ENCODE data around the gene DCAF12L2. TPM values are rescaled to one million over a fixed set of nuclear protein-coding genes. Genes with fewer than 3 reads are reported as not detected.
"Not testable (repeated sequence)": the region's sequence is repeated elsewhere in the genome, so short reads cannot be mapped to it uniquely, and the experiment has no call there.

The DCAF12L2 gene
- under 1 TPM in 1 of 4 donors, not detected in 3; 0.16 TPM for total RNA-seq

- DNase-seq = no peak
- intact Hi-C loops (cut with DNase I; ENCODE audit: low total_unique reads) (no loop called here), in situ Hi-C loops (cut with MboI; ENCODE audit: low pct_ligation_motif_present in 1 of 4, low pct_unique_long_range_greater_than_20kb in 1 of 4, low sequenced_read_pairs in 3 of 4) (no loop called here)
- 74% methylated on average over 91 of the region's 91 CpGs; no CpG with 5 or more reads in 1 of the 2 donors for WGBS, 2 donors (ENCODE audit: low coverage in 1 of 2)
- peak within 1 kb of the TSS in 2 of 4 donors; percentile 16 to 32 for H3K4me3 ChIP-seq
- H3K4me1 ChIP-seq = no peaks in the 10 kb centered on the region
- no peaks in the 10 kb centered on the region for H3K36me3 ChIP-seq
- H3K9me3 ChIP-seq = no peaks in the 10 kb centered on the region
- H3K27me3 ChIP-seq = no peaks in the 10 kb centered on the region
- no peak within 1 kb of the TSS for H3K27ac ChIP-seq
- no peak for TF ChIP-seq POLR2AphosphoS5 (IDR thresholded peaks at IDR 0.05)
- TF ChIP-seq EP300 (IDR thresholded peaks at IDR 0.05; ENCODE audit: low read depth) = no peak
- TF ChIP-seq POLR2A (IDR thresholded peaks at IDR 0.05) = no peak
- TF ChIP-seq, protein P1, sequence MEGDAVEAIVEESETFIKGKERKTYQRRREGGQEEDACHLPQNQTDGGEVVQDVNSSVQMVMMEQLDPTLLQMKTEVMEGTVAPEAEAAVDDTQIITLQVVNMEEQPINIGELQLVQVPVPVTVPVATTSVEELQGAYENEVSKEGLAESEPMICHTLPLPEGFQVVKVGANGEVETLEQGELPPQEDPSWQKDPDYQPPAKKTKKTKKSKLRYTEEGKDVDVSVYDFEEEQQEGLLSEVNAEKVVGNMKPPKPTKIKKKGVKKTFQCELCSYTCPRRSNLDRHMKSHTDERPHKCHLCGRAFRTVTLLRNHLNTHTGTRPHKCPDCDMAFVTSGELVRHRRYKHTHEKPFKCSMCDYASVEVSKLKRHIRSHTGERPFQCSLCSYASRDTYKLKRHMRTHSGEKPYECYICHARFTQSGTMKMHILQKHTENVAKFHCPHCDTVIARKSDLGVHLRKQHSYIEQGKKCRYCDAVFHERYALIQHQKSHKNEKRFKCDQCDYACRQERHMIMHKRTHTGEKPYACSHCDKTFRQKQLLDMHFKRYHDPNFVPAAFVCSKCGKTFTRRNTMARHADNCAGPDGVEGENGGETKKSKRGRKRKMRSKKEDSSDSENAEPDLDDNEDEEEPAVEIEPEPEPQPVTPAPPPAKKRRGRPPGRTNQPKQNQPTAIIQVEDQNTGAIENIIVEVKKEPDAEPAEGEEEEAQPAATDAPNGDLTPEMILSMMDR (IDR thresholded peaks at IDR 0.05) = no peak
These were observed at the start of gene DCAF12L2 for GRCh38 chrX:126165721-126166461. TSS of gene DCAF12L2 (minus strand) at chrX:126166289. CDS start at chrX:126165924, 365 bp downstream.

- H3K4me1 ChIP-seq; H3K27ac ChIP-seq; H3K4me3 ChIP-seq; H3K9me3 ChIP-seq; H3K36me3 ChIP-seq; DNase-seq; in situ Hi-C loops (cut with MboI; ENCODE audit: low pct_ligation_motif_present in 1 of 4, low pct_unique_long_range_greater_than_20kb in 1 of 4, low sequenced_read_pairs in 3 of 4); H3K27me3 ChIP-seq; intact Hi-C loops (cut with DNase I; ENCODE audit: low total_unique reads): not testable (repeated sequence)
- WGBS, 2 donors (ENCODE audit: low coverage in 1 of 2) = 96% methylated on average over 21 of the region's 21 CpGs; no CpG with 5 or more reads in 1 of the 2 donors
These were observed 24.8 kb upstream of the DCAF12L2 start for GRCh38 chrX:126190888-126191287.

DNA sequence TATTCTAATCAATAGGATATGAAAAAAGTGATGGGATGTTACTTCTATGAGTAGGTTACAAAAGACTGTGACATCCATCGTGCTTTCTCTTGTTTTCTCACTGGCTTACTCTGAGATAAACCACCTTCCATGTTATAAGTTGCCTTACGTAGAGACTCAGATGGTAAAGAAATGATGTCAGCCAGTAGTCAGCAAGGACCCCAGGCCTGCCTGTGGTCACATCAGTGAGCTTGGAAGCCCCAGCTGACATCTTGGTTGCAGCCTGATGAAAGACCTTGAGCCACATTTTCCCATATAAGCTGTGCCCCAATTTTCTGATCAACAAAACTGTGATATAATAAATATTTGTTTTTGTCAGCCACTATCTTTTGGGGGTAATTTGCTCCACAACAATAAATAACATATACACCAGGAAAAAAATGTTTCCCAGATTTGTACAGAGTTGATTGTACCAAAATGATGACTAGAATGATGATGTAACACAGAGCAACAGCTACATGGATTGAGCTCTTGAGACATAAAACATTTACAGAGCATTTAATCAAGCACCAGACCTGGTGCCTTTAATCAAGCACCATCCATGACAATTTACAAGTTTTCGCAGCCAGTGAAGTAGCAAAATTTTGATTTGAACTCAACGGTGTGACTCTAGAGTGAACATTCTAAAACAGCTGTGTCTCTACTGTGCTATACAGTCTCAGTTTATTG, 11.2 kb upstream of the DCAF12L2 start:
- Histone ChIP-seq H3K9me3 (no peaks in the 10 kb centered on the region), H3K4me1 (no peaks in the 10 kb centered on the region), H3K4me3 (no peak overlapping the region), H3K27ac (no peak overlapping the region), H3K36me3 (no peaks in the 10 kb centered on the region), H3K27me3 (no peaks in the 10 kb centered on the region)
- in situ Hi-C loops (cut with MboI; ENCODE audit: low pct_ligation_motif_present in 1 of 4, low pct_unique_long_range_greater_than_20kb in 1 of 4, low sequenced_read_pairs in 3 of 4) (no loop called here), intact Hi-C loops (cut with DNase I; ENCODE audit: low total_unique reads) (no loop called here)
- 81 to 100% methylated on average over 2 to 4 of the region's 4 CpGs for WGBS, 2 donors (ENCODE audit: low coverage in 1 of 2)
- TF ChIP-seq POLR2A (IDR thresholded peaks at IDR 0.05) = no peak
- no peak for TF ChIP-seq POLR2AphosphoS5 (IDR thresholded peaks at IDR 0.05)
- TF ChIP-seq, protein P1 (IDR thresholded peaks at IDR 0.05) = no peak
- TF ChIP-seq EP300 (IDR thresholded peaks at IDR 0.05; ENCODE audit: low read depth) = no peak
- DNase-seq = no peak

DNA sequence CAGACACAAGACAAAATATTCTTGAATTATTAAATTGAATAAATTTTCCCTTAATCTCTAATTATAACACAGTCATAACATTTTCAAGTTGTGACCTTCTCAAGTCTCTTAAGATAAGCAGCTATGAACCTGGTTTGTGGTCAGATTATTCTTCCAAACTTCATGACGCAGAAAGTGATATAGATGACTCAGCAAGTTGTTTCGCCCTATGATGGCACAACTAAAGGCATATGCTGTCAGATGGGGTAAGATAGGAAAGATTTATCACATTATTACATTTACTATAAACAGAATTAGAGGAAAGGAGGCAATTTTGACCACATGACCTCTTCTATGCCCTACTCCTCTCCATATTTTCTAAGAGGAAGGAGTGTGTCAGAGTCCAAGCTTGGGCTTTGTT, 4.6 kb upstream of the DCAF12L2 start:
- no peaks in the 10 kb centered on the region for H3K36me3 ChIP-seq
- H3K4me3 ChIP-seq = no peak overlapping the region
- intact Hi-C loops (cut with DNase I; ENCODE audit: low total_unique reads) (no loop called here), in situ Hi-C loops (cut with MboI; ENCODE audit: low pct_ligation_motif_present in 1 of 4, low pct_unique_long_range_greater_than_20kb in 1 of 4, low sequenced_read_pairs in 3 of 4) (no loop called here)
- 73% methylated on average over 2 of the region's 2 CpGs; no CpG with 5 or more reads in 1 of the 2 donors for WGBS, 2 donors (ENCODE audit: low coverage in 1 of 2)
- H3K9me3 ChIP-seq = no peaks in the 10 kb centered on the region
- no peaks in the 10 kb centered on the region for H3K27me3 ChIP-seq
- no peak for DNase-seq
- no peaks in the 10 kb centered on the region for H3K4me1 ChIP-seq
- TF ChIP-seq POLR2A (IDR thresholded peaks at IDR 0.05) (no peak), EP300 (IDR thresholded peaks at IDR 0.05; ENCODE audit: low read depth) (no peak), POLR2AphosphoS5 (IDR thresholded peaks at IDR 0.05) (no peak)
- TF ChIP-seq, protein P1 (IDR thresholded peaks at IDR 0.05) = no peak
- H3K27ac ChIP-seq = no peak overlapping the region
